HUDEP-2 (cell line): ENCODE results near the gene GNAT1.
"Not testable (repeated sequence)": the region's sequence is repeated elsewhere in the genome, so short reads cannot be mapped to it uniquely, and the experiment has no call there.

Experiments used
- DNase-seq, 76 experiments: peaks; one replicate each; lab custom pipeline; 2025; ENCODE audit not compliant: unreplicated experiment in 76 of 76; lab: John Stamatoyannopoulos, UW

Gene GNAT1

DNA sequence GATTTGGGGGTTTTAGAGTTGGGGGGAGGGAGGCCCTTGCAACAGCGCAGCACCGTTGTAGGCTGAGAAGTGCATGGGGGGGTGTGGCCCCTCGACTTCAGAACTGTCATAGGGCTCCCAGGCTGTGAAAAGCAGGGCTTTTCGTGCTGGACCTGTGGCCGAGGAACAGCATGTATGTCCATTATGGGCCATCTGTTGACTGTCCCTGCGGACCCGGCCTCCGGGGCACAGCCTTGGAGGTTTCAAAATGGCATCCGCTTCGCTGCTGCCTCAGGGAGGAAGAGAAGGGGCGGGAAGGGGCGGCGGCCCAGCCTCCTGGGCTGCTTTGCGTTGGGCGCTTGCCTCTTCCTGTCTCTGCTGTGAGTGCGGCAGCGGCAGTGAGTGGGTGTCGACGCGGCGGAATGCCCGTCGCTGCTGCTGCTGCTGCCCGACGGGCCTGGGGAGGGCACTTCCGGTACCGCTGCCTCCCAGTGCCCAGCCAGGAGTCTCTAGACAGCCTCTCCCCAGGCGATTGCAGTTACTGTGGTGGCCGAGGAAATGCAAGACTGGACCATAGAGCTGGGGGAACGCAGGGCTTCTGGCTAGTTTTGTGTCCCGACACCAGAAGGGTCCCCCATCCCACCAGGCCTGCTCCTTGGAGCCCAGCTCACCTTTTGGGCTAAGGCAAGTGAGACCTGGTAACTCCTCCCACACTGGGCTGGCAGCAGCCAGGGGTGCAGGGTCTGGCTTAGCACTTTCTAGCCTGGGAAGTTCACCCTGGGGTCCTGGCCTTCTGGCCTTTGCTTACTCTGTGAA is 46.5 kb downstream of the GNAT1 start:
- DNase-seq = peak in 73 of 76 experiments; percentile 15 to 84 (median 70)

DNA sequence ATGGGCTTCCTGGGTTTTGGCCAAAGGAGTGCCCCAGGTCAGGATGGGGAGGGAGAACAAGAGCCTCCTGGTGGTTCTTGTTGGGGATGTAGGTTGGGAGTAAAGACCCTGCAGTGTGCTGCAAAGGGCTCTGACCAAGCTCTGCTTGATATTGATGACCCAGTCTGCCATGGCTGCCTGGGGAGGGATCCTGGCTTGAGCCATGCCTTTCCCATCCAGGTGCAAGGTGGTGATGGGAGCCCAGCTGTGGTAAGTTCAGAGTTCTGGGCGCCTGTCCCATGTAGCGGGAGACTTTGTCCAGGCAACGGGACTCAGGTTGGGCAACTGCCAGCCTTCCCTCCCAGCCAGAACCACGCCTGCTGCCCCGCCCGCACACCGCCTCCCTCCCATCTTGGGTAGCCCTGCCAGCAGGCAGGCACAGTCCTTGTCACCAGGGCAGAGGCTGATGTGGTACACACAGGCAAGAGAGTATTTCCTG is 47.2 kb downstream of the GNAT1 start:
- peak in 72 of 76 experiments; percentile 10 to 88 (median 71) for DNase-seq

DNA sequence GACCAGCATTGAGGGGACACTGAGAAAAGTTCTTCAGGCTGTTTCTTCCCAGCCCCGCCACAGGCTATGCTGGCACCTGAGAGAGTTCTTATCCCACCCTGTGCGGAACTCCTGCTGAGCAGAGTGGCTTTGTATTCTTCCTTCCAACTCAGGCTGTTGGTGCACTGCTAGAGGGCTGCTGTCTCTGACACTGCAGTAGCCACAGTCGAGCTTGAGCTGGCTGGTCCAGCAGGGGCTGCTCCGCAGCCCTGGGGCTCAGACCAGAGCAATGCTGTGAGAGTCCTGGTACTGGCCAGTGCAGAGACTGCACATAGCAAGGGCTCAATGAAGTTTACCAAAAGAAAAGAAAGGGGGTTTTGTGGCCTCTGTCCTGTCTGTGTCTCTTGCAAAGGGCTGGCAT is 48.2 kb downstream of the GNAT1 start:
- DNase-seq = no peak

DNA sequence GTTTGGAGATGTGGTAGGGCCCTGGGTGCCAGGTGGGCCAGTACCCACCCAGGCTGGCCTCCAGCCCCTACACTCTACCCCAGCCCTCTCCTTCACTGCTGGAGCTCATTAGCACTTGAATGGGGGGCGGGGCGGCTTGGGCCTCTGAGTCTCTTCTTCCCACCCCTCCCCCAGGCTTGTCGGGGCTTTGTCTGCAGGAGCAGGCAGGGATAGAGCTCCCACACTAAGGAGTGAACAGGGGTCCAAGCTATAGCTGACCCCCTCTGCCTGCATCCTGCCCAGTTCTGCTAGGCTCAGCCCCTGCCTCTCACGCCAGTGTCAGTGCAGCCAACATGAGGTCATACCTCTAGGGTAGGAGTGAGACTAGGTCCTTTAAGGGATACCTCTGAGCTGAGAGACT is 49.8 kb downstream of the GNAT1 start:
- no peak for DNase-seq

DNA sequence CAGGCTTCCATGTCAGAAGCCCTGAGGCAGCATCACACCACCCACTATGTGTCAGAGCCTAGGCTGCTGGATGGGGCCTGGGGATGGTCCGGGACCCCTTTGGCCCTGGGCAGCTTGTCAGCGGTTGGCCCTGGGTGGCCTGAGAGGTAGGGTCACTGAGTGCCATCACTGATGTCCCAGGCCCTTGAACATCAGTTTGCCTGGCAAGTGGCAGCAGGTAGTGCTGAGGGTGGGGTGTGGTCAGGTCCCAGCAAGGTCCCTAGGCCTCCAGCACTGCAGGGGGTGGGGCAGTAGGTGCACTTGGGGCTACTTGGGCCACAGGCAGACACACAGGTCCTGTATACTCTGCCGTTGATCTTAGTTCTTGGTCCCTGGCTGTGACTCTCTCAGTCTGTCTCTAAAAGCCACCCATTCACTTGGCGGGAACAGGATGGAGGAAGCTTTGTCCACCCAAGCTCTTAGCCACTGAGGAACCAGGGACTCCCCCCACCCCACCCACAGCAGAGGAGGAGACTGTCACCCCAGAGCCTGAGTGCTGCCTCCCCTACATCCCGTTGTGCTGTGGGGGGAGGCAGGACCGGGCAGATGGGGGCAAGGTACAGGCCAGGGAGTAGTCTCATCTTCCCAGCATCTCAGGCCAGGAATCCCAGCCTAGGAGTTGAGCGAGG is 50.4 kb downstream of the GNAT1 start:
- no peak for DNase-seq

DNA sequence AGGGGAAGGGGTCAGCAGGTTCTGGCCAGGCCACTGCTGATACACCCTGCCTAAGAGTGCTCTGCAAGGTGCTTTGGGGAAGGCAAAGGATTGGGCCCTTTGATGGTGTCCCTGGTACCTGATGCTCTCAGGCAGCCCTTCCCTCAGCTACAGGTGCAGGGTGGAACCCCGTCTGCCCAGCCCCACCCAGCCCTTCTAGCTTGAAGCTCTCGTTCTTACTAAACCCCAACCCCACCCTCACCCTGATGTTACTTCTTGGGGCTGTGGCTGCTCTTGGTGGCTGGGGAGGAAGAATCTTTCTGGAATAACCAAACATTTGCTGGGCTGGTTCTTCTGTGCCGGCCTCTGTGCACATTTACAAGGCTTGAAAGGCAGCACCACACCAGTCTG is 51.0 kb downstream of the GNAT1 start:
- no peak for DNase-seq

DNA sequence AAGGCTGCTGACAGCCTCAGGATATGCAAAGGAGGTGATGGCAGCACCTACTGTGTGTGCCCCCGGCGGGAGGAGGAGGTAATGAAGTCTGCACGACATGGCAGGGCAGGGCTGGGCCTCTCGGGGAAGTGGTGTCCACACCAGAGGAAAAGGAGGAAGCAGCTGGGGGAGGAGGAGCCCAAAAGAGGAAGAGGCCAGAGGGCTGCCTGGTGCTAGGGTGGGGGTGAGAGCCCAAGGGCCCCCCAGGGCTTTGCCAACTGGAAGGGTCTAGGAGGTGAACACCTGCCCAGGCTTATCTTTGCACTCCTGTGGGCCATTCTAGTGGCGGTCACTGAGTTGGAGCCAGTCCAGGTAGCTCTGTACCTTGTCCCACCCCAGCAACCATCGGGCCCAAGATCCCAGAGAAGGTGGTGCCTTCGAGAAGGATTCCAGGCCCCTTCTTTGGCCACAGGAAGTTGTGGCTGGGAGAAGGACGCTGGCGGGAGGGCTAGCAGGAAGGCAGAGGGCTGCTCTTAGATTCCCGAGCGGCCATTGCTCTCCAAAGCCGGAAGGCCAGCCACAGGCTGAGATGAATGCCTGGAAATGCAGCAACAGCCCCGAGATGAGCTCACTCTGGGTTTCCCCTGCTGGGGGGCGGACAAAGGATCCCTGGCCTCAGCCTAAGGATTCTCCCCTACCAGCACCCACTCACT is 51.6 kb downstream of the GNAT1 start:
- peak in 36 of 76 experiments; percentile 0 to 55 (median 24) for DNase-seq

DNA sequence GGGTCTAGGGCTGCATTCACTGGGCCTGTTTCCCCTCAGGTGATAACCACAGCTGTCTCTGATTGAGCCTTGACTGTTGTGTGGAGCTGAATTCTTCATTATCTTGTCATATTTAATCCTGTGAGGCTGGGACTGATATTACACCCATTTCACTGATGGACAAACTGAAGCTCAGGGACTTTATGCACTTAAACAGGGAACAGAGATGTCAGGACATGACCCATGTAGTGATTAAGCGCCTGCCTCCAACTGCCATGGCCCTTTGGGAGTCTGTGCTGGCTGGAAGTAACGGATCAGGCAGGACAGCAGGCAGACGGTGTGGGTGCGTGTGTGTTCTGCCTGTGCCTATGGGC is 52.1 kb downstream of the GNAT1 start:
- DNase-seq = no peak

DNA sequence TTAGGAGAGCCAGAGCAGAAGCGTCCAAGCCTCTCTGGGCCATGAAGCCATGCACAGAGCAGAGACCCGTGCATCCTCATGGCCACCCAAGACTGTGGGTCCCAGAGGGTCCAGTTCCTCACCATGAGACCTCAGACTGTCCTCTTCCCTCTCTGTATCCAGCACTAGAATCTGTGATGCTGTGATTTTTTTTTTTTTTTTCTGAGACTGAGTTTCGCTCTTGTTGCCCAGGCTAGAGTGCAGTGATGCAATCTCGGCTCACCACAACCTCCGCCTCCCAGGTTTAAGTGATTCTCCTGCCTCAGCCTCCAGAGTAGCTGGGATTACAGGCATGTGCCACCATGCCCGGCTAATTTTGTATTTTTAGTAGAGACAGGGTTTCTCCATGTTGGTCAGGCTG is 53.4 kb downstream of the GNAT1 start:
- not testable (repeated sequence) for DNase-seq

DNA sequence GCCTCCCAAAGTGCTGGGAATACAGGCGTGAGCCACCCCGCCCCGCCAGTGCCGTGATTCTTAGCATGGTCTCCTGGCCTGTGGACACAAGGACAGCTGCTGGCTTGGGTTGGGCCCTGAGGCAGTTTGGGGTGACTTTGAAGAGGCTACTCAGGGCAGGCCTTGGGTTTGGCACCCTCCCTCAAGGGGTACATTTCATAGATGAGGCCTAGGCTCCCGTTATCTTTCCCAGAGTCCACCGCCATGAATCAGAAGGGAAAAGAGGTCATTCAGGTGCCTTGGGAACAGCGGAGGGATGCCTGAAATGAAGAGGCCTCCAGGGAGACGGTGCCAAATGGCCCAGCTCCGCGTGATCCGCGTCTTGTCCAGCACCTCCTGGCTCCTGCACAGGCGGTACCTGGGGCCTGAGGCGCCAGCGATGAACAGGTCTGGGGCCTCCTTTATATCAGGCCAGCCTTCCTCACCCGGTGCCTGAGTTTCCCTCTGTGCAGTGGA is 53.9 kb downstream of the GNAT1 start:
- no peak for DNase-seq

DNA sequence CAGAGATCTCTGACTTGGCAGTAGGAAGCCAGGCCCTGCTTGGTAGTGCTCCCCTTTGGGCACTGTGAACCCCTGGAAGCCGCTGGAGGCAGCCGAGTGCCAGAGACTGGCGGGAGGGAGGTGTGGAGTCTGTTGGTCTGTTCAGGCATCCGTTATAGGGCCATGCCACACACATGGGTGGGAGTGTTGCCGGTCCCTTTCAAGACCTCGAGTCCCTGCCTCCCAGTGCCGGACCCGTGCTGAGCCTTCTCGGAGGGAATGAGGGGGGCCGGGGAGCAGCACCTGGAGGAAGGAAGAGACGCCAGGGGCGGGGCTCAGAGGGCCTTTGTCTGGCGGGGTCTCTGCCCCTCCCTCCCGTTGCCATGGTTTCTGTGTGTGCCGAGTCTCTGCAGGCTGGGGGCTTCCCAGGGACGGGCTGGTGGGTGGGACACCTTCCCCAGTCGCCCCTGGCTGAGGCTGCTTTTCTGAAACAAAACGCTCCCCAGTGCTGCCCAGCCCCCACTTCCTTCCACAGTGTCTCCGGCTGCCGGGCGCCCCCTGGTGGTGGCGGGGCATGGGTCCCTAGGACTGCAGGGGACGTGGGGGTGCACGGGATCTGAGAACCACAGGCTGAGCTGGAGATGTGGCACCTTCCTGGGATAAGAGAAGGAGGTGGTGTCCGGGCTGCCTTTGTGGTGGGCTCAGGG is 54.6 kb downstream of the GNAT1 start:
- DNase-seq = peak in 73 of 76 experiments; percentile 17 to 92 (median 76)

DNA sequence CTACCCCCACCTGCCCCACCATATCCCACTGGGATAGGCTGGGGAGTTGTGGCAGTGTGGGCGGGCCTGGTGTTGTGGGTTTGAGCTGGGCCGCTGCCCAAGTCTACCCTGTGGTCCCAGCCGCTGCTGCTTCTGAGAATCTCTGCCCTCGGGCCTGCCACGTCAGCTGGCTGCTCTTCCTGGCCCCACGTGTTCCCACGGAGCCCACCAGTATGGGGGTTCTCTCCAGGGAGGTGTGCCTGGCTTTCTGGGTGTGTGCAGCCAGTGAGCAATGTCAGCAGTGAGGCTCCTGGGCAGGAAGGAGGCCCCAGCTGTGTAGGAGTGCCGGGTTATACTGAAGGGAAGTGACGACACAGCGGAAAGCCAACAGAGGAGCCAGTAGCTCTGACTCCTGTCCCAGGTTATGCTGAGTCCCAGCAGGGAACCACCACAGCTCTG is 55.1 kb downstream of the GNAT1 start:
- peak in 62 of 76 experiments; percentile 17 to 88 (median 59) for DNase-seq
